GM18868 (cell line): Measurements from ENCODE around the gene NELFCD.
A peak's percentile ranks its signal among the peaks of the same experiment; 100 is the strongest.
"Not testable (repeated sequence)": the region's sequence is repeated elsewhere in the genome, so short reads cannot be mapped to it uniquely, and the experiment has no call there.

Source experiments
- ATAC-seq: cut with Tn5 transposase; IDR thresholded peaks from one replicate; pipeline ENCODE4 v1.9.1; 2021; ENCODE audit warnings: mild to moderate bottlenecking, moderate library complexity; ENCODE audit not compliant: unreplicated experiment

Gene NELFCD

GRCh38 chr20:59023616-59024015 is 42.6 kb downstream of the NELFCD start:
- no peak for ATAC-seq

DNA sequence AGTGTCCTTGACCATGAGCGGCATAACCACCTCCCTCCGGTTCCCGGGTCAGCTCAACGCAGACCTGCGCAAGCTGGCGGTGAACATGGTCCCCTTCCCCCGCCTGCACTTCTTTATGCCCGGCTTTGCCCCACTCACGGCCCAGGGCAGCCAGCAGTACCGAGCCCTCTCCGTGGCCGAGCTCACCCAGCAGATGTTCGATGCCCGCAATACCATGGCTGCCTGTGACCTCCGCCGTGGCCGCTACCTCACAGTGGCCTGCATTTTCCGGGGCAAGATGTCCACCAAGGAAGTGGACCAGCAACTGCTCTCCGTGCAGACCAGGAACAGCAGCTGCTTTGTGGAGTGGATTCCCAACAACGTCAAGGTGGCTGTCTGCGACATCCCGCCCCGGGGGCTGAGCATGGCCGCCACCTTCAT is 43.1 kb downstream of the NELFCD start:
- no peak for ATAC-seq

- no peak for ATAC-seq
Measured at GRCh38 chr20:59025086-59025485, 44.0 kb downstream of the NELFCD start.

- ATAC-seq: no peak
Measured at GRCh38 chr20:59025511-59025910, 44.5 kb downstream of the NELFCD start.

- no peak for ATAC-seq
Measured at GRCh38 chr20:59026904-59027740, 46.1 kb downstream of the NELFCD start.

DNA sequence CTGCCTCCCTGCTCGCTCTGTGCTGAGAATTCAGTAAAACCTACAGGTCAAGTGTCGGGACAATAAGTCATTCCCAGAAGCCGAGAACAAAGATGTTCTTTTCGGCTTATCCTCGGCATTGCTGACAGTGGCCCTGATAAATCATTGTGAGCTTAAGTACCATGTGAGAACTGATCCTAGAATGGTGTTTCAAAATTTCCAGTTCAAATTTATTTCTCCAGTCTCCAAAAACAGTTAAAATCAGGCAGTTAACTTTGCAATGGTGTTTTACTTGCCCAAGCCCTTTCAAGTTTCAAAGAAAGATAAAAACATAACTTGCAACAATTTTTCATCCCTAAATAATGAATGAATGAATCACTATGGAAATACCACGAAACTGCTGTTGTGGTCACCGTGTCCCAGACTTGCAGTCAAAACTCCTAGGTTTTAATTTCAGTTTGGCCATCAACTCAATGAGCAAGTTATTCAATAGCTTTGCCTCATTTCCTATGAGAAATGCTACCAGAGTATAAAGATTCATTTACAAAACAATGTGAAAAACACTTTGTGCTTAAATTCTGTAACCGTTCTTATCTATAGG is 46.8 kb downstream of the NELFCD start:
- no peak for ATAC-seq

- no peak for ATAC-seq
Measured at GRCh38 chr20:59028812-59029211, 47.8 kb downstream of the NELFCD start.

DNA sequence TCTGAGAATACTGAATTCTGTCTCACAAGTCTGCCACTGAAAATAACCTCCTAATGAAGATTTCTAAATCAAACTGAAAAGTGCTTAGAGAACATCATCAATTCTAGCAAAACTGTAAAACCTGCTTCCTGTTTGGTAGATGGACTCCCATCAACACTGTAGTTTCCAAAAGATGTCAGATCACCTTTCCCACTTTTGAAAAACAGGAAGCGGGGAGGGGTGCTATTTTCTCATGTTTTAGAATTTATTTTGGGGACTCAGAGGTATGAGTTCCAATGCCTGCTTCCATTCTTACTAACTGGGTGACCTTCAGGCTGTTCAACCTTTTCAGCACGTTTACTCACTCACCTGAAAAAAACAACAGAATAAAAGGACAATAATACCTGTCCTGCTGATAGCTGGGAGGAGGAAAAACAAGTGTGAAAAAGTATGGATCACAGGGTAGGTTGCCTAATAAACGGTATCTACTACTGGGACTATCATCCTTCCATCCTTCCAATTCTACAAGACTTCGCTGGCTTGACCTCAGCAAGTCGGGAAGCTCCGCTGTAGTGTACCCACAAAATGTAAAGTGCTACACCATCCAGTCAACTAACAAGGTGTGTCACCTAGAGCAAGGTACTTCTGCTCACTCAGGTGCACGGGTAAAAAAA is 50.0 kb downstream of the NELFCD start:
- no peak for ATAC-seq

GRCh38 chr20:59031564-59032022 is 50.5 kb downstream of the NELFCD start:
- ATAC-seq: no peak

DNA sequence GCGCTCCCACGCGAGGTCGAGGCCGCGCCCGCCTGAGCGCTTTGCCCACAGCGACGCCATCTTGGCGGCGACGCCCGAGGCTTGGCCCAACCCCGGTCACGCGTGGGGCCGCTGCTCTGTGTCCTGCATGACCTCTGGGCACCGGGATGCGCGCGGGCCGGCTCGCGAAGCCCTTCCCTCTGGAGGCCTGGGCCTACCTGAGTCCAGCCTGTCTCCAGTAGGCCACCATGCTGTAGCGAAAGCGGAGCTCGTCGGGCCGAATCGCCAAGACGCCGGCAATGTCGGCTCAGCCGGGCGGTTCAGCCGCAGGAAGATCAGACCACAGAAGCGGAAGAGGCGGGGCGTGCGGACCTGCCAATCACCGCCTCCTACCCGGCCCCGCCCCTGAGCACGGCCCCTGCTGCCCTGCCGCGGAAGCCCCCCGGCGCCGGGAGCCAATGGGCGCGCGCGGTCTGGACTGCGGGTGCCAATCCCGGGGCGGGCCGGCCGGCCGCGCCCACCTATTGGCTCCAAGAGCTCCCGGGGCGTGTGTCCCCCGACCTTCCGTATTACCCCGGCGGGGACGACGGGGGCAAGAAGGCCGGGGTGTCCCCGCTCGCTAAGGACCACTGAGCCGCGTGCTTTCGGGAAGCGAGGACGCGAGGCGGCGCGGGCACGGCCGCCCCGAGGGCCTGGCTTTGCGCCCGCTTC is 51.1 kb downstream of the NELFCD start, which contains the start of gene ATP5F1E:
TSS of gene ATP5F1E (minus strand) at position 313 of the 690 bp plus-strand sequence. CDS start at position 229, 84 bp downstream.
- ATAC-seq: peak; percentile 96

- ATAC-seq: no peak
Measured at GRCh38 chr20:59032713-59033059, 51.6 kb downstream of the NELFCD start.

DNA sequence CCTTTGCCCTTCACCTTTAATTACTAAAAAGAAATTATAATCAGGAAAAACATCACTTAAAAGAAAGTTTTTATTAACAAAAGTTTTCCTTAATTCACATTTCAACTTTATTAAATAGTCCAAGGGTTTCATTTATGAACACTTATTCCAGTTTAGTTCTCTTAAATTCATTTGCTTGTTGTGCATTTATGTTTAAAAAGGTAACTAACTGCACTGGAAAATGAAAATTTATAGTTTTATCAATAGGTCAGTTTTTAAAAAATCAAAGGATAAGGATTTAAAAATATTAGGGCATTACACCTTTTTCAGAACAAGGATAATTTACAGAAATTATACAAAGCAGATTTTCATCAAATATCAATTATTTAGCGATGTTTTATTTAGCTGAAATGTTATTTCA is 52.0 kb downstream of the NELFCD start:
- ATAC-seq: no peak

DNA sequence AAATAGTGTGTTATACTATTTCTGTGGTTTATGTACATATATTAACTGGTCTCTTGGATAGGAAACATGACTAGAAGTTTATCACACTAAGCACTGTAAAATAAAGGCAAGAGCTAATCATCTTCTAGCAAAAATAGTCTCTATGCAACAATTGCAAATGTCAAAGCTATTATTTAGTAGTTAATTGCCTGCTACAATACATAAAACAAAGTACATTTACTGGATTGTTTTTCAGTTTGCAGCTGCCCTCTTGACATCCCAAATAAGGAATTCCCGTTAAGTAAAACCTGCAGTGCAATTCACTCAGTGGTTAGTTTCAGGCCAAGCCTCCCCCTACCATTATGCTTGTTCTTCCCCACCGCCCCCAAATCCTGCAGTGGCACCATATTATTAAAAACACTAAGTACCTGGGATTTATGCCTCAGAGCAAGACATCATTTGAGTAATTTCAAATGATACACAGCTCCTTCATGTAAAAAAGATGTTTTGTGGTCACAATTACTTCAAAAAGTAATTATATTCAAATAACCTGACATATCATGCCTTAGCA is 52.6 kb downstream of the NELFCD start:
- ATAC-seq: no peak

DNA sequence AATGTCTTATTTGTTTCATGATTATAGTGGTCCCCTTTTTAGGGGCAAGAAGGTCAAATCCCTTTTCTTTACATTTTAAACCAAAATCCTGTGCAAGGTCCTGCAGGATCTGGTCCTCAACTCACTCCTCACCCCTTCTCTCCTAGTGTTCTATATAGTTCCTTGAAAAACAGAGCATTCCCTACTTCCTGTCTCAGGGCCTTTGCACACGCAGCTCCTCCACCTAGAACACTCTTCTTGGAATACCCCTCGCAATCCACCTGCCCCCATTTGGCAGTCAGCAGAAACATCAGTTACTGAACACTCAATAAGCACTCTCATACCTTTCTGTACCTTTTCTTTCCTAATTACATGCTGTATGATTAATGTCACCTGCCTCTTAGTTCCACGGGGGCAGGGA is 54.3 kb downstream of the NELFCD start:
- no peak for ATAC-seq

GRCh38 chr20:59037386-59037785 is 56.3 kb downstream of the NELFCD start:
- ATAC-seq: no peak

GRCh38 chr20:59039233-59039632 is 58.2 kb downstream of the NELFCD start:
- ATAC-seq: no peak

DNA sequence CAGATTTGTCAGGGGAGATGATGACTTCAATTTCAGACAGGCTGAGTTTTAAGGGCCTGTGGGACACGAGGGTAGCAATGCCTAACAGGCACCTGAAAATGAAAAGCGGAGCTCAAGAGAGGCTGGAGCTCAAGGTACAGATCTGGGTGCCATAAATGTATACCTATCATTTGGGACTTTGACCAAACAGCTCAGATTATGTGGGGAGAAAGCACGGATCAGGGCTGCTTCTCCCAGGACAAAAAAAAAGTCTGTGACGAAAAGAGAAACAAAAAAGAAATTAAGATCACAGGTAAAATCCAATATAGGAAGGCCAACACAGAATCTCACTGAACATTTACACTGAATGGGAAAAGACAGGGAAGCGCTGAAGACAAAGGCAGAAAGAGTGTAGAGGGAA is 59.6 kb downstream of the NELFCD start:
- ATAC-seq: no peak

- not testable (repeated sequence) for ATAC-seq
Measured at GRCh38 chr20:59041487-59041886, 60.4 kb downstream of the NELFCD start.

GRCh38 chr20:59042151-59042795 is 61.2 kb downstream of the NELFCD start, which contains the start of gene PRELID3B:
Gene PRELID3B (minus strand): TSS chr20:59042786. CDS start chr20:59042730, 56 bp downstream.
- ATAC-seq: peak; percentile 25
